ENCODE results near the gene UNC79. TPM values are rescaled to one million over a fixed set of nuclear protein-coding genes. Genes with fewer than 3 reads are reported as not detected.

The UNC79 gene
- total and polyA plus RNA-seq, 10 of the 15 experiments (the other 5 are each of a cell fraction or from before 2014, with no cell fraction given): 0.04 to 0.29 (median 0.14) TPM

DNA sequence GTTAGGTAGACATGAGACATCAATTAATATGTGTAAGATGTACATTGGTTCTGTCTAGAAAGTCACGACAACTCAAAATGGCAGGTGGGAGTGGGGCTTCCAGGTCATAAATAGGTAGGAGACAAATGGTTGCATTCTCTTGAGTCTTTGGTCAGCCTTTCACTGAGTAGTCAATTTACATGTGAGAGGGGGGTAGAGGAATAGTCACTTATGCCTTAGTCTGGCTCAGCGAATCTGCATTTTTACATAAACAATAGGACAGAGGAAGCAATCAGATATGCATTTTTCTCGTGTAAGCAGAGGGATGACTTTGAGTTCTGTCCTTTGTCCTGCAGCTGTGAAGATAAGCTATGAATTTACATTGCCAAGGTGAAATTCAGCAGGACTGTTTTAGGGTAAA is 27.8 kb upstream of the UNC79 start:
- WGBS (ENCODE audit: insufficient coverage, insufficient replicate concordance, low lambda C conversion rate, missing lambda C conversion rate): 49% methylated on average over 3 of the region's 3 CpGs
- no peak overlapping the region for H3K4me2 ChIP-seq (ENCODE audit: control insufficient read depth, insufficient read depth)
- H3K79me2 ChIP-seq (ENCODE audit: control insufficient read depth, insufficient read depth, low read length): no peaks in the 10 kb centered on the region
- no peak overlapping the region for H3K9ac ChIP-seq (ENCODE audit: control insufficient read depth, insufficient read depth, low read length)
- TF ChIP-seq ZSCAN29 (IDR thresholded peaks at IDR 0.05) (no peak), MXI1 (IDR thresholded peaks at IDR 0.05; ENCODE audit: low read depth, low read length) (no peak), PML (IDR thresholded peaks at IDR 0.05; ENCODE audit: low read length) (no peak), SUZ12 (IDR thresholded peaks at IDR 0.05; ENCODE audit: unreplicated experiment) (no peak), JUNB (IDR thresholded peaks at IDR 0.05) (no peak), KAT2A (conservative IDR thresholded peaks at IDR 0.05; ENCODE audit: control insufficient read depth, low read depth, low read length) (no peak), SUPT20H (IDR thresholded peaks at IDR 0.05; ENCODE audit: borderline replicate concordance, control insufficient read depth, low read depth, low read length) (no peak), TCF7 (IDR thresholded peaks at IDR 0.05; ENCODE audit: borderline replicate concordance) (no peak), MEF2A (IDR thresholded peaks at IDR 0.05; ENCODE audit: insufficient read depth, low read depth, low read length) (no peak), MYC (IDR thresholded peaks at IDR 0.05; ENCODE audit: insufficient read depth, insufficient read length, insufficient replicate concordance, low read length, severe bottlenecking) (no peak)
- TF ChIP-seq, protein P1, sequence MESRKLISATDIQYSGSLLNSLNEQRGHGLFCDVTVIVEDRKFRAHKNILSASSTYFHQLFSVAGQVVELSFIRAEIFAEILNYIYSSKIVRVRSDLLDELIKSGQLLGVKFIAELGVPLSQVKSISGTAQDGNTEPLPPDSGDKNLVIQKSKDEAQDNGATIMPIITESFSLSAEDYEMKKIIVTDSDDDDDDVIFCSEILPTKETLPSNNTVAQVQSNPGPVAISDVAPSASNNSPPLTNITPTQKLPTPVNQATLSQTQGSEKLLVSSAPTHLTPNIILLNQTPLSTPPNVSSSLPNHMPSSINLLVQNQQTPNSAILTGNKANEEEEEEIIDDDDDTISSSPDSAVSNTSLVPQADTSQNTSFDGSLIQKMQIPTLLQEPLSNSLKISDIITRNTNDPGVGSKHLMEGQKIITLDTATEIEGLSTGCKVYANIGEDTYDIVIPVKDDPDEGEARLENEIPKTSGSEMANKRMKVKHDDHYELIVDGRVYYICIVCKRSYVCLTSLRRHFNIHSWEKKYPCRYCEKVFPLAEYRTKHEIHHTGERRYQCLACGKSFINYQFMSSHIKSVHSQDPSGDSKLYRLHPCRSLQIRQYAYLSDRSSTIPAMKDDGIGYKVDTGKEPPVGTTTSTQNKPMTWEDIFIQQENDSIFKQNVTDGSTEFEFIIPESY (IDR thresholded peaks at IDR 0.05): no peak
- TF ChIP-seq, protein P2, sequence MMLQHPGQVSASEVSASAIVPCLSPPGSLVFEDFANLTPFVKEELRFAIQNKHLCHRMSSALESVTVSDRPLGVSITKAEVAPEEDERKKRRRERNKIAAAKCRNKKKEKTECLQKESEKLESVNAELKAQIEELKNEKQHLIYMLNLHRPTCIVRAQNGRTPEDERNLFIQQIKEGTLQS (IDR thresholded peaks at IDR 0.05; ENCODE audit: borderline replicate concordance, extremely low read depth, low read depth, low read length): no peak
- H3K27ac ChIP-seq (ENCODE audit: control insufficient read depth, insufficient read depth): no peak overlapping the region
- no peaks in the 10 kb centered on the region for H3K27me3 ChIP-seq (replicated peaks in 1 of 2; ENCODE audit: control insufficient read depth in 2 of 2, insufficient read depth in 2 of 2, low read length in 1 of 2)
- FAIRE-seq (no peak), DNase-seq (ENCODE audit: low read depth, low spot score) (no peak), ATAC-seq (no peak)
- RAD21 ChIA-PET (ENCODE audit: unreplicated experiment): no interaction called here
- H3K4me3 ChIP-seq: no peak overlapping the region
- no peaks in the 10 kb centered on the region for H3K4me1 ChIP-seq (ENCODE audit: control insufficient read depth, insufficient read depth, low read length)
- BruUV-seq (replicated peaks): no TSS peak
- SMC1A ChIA-PET (ENCODE audit: uncharacterized antibody, unreplicated experiment): interaction anchor here (2.0 kb wide), 1 partner anchor 21 kb away, joined by 6 read pairs; no protein-coding TSS in a partner anchor
- no peaks in the 10 kb centered on the region for H4K20me1 ChIP-seq (ENCODE audit: control insufficient read depth, insufficient read depth)
- intact Hi-C loops (cut with micrococcal nuclease; ENCODE audit: unreplicated experiment) (no loop called here), in situ Hi-C loops (cut with MboI) (no loop called here)
- CTCF ChIA-PET: interaction anchor here (2.1 kb wide), 1 partner anchor 21 kb away, joined by 5 read pairs; no protein-coding TSS in a partner anchor
- H2AFZ ChIP-seq (ENCODE audit: control insufficient read depth, low read depth, low read length): no peak overlapping the region
- no peaks in the 10 kb centered on the region for H3K36me3 ChIP-seq (ENCODE audit: control insufficient read depth in 2 of 2, insufficient read depth in 2 of 2, low read length in 1 of 2)
- POLR2A ChIA-PET: no interaction called here
- H3K9me3 ChIP-seq (replicated peaks; ENCODE audit: control insufficient read depth, insufficient read depth, low read length): no peaks in the 10 kb centered on the region; the same call in 2 of the 3 replicates
